KOPT-K1 (cell line): ENCODE data around the gene KLHL18.
A peak's percentile ranks its signal among the peaks of the same experiment; 100 is the strongest.
"Not testable (repeated sequence)": the region's sequence is repeated elsewhere in the genome, so short reads cannot be mapped to it uniquely, and the experiment has no call there.

Source experiments
- H3K27ac ChIP-seq: fragments of 200-600 bp; sonication (generic); 2 replicates; pipeline ENCODE4 v1.5.1; 2016; ENCODE audit warnings: antibody characterized with exemption, mild to moderate bottlenecking, low read depth, low read length; ENCODE audit not compliant: poor library complexity, severe bottlenecking
- H3K36me3 ChIP-seq: fragments of 200-600 bp; sonication (generic); 2 replicates; pipeline ENCODE4 v1.5.1; 2017; ENCODE audit warnings: antibody characterized with exemption, mild to moderate bottlenecking, low read length, moderate library complexity; ENCODE audit not compliant: insufficient read depth
- H3K9me3 ChIP-seq: fragments of 200-600 bp; sonication (generic); 2 replicates; pipeline ENCODE4 v1.5.1; 2017; ENCODE audit warnings: antibody characterized with exemption, low read length, mild to moderate bottlenecking; ENCODE audit not compliant: insufficient read depth, poor library complexity, severe bottlenecking

KLHL18 gene

DNA sequence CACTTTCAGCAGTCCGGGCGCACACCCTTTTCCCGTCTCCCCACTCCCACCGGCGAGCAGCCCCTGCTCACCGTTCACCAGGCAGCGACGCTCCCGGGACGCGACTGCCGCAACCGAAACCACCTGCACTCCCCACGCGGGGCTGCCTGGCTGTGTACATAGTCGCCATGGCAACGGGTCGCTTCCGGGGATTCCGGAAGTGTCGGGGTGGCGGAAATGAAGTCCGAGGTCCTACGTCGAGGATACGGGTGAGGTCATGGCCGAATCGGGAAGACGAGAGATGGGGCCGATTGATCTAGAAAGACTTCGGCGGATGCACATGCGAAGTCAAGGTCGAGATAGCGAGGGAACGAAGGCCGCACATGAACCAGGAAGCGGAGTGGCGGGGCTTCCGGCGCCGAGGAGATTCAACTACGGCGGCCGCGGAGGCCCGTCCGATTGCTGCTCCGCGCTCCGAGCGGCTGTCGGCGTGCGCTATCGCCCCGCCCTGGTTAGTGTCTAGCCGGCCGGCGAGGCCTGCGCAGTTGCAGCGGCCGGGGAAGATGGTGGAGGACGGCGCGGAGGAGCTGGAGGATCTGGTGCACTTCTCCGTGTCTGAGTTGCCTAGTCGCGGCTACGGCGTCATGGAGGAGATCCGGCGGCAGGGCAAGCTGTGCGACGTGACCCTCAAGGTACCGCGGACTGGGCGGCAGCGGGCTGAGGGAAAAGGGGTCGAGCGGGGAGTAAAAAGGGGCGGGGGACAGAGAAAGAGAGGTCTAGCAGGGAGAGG lies at the start of gene KLHL18, which contains the start of gene KIF9:
KLHL18 (plus strand) TSS at position 521 of the 769 bp plus-strand sequence; CDS start at position 543, 22 bp downstream.
KIF9 (minus strand) TSS at position 376 of the 769 bp plus-strand sequence. CDS start 5,425 bp downstream, outside the sequence.
- Histone ChIP-seq H3K9me3 (no peaks in the 10 kb centered on the region), H3K36me3 (peaks cover 10% of the 10 kb centered on the region), H3K27ac (peak within 1 kb of the TSS; percentile 78)

DNA sequence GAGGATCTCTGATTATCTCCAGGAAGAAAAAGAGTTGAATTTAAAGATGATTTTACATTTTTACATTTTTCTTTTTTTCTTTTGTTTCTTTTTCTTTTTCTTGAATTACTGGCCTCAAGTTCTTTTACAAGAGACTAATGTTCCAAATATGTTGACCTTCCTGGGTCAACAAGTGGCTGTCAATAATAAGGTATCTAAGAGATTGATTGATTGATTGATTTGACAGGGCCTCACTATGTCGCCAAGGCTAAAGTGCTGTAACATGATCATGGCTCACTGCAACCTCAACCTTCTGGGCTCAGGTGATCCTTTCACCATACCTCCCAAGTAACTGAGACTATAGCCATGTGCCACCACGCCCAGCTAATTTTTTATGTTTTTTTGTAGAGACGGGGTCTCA lies 44.7 kb upstream of the KLHL18 start:
- Histone ChIP-seq H3K9me3 (no peaks in the 10 kb centered on the region), H3K36me3 (no peaks in the 10 kb centered on the region), H3K27ac (no peak overlapping the region)

DNA sequence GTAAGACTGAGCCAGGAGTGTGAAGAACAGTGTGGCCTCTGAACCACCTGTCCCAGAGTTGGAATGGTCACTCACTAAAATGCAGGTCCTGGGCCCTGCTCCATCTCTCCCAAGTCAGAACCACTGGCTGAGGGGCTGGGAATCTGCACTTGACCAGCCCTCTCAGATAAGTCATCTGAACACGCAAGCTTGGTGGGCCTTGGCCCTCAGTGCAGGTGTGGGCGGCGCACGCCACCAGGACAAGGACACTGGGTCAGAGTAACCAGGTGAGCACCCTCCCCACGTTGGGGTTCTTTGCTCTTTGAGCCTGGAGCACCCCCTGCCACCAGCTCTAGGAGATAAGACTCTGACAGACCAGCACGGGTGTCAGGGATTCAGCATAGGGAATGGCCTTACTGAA lies 42.8 kb upstream of the KLHL18 start:
- Histone ChIP-seq H3K27ac (no peak overlapping the region), H3K36me3 (no peaks in the 10 kb centered on the region)

DNA sequence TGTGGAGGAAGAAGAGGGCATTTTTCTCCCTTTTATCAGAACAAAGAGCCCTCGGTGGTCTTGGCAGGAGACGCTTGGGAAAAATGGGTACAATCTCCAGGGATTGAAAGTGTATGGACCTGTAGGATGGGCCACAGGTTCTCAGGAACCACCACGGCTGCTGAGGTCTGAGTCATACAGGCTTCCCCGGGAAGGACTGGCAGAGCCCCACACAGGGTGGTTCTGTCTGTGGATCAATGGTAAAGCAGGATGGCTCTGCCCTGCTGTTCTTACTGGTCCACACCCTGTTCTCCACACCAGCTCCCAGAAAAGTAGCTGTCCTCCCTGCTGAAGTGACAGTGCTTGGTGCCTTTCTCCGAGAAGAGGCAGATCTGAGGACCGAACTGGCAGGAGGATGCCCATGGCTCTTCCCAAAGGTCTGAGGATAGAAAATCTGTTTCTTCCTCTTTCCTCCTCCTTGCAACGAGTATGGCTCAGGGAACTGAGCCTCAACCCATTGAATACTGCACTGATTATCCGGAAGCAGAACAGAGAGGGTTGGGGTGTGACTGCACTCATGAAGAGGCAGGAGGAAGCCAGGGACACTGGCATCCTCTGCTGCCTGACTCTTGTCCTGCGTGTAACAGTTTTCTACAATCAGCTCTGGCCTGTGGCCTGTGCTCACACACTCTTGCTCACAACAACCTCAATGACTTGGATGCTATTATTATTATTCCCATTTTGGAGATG lies 39.2 kb upstream of the KLHL18 start:
- no peaks in the 10 kb centered on the region for H3K9me3 ChIP-seq
- no peak overlapping the region for H3K27ac ChIP-seq
- H3K36me3 ChIP-seq: no peaks in the 10 kb centered on the region

More for the DNA sequence above, 42.8 kb upstream of the KLHL18 start:
- H3K9me3 ChIP-seq: no peaks in the 10 kb centered on the region

DNA sequence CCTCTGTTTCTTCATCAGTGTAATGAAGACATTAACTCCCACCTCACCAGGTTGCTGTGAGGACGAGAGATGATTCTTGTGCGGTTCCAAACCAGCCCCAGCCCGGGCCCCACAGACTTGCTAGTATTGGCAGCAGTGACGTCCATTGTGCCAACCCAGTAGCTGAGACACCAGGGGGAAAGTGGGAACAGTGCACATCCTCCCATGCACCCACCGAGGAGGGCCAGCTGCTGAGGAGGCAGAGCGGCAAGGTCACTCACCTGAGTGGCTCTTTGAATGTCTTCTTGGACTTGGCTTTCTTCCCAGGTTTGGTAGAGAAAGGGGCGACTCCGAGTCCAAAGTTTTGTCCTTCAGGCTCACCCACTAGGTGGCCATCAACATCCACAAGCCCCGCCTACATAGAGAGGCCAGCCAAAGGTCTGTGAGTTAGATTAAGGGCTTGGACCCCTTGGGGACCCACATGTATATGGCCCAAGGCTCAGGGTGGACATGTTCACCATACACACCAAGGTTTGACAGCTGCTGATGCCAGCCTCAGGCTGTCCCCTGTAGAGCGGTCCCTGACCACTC lies 38.1 kb upstream of the KLHL18 start:
- Histone ChIP-seq H3K27ac (no peak overlapping the region), H3K9me3 (no peaks in the 10 kb centered on the region), H3K36me3 (no peaks in the 10 kb centered on the region)

DNA sequence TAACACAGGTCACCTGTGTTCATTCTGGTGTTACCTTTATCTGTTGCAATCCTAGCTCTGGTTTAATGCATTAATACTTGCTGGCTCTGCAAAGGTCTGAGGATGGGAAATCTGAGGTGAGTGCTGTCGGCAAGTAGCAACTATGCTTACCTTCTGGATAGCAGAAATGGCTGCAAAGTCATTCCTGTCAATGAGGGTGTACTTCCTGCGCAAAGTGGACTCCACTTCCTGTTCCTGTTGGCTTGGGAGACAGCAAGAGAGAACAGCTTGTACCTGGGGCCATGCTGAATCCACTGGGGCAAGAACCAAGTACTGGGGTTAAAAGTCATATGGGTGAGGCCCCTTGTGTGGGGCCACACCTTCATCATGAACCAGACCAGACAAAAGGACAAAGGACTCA lies 37.5 kb upstream of the KLHL18 start:
- H3K9me3 ChIP-seq: no peaks in the 10 kb centered on the region
- no peaks in the 10 kb centered on the region for H3K36me3 ChIP-seq
- H3K27ac ChIP-seq: no peak overlapping the region

DNA sequence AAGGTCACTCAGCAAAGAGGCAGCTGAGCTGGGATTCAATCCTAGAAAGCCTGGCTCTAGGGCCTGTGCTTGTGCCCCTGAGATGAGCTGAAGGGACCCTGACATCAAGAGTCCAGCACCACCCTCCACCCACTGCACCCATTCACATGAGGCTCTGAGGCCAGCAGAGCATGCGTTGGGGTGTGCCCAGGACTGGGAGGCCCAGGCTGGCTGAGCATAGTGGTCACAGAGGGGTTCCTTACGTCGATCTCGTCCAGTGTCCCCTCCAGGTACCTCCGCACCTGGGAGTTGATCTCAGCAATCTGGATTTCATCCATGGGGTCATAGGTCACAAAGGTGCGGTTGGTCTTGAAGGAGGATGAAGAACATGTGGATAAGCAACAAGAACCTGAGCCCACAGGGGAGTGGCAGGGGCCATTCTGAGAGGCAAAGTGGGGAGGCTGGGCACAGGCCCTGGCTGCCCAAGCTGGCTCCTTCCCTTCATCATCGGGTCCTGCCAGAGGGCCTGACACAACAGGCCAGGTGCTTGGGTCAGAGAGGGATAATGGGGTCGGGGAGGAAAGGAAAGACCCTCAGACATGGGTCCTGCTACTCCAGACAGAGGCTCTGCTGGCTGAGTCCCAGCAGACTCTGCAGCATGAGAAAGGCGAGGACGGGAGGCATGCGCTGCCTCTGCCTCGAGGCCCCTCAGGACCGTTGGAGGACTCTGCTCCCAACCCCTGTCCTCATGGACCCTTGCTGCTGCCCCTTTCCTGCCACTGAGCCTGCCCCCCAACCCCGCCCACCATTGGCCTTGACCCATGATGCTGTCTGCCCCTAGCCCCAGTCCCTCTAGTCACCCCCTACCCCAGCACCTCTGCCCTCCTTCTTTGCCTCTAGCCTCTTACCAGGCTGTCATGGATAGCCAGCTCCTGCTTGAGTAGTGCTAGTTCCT lies 35.3 kb upstream of the KLHL18 start:
- no peak overlapping the region for H3K27ac ChIP-seq
- no peaks in the 10 kb centered on the region for H3K9me3 ChIP-seq
- no peaks in the 10 kb centered on the region for H3K36me3 ChIP-seq

DNA sequence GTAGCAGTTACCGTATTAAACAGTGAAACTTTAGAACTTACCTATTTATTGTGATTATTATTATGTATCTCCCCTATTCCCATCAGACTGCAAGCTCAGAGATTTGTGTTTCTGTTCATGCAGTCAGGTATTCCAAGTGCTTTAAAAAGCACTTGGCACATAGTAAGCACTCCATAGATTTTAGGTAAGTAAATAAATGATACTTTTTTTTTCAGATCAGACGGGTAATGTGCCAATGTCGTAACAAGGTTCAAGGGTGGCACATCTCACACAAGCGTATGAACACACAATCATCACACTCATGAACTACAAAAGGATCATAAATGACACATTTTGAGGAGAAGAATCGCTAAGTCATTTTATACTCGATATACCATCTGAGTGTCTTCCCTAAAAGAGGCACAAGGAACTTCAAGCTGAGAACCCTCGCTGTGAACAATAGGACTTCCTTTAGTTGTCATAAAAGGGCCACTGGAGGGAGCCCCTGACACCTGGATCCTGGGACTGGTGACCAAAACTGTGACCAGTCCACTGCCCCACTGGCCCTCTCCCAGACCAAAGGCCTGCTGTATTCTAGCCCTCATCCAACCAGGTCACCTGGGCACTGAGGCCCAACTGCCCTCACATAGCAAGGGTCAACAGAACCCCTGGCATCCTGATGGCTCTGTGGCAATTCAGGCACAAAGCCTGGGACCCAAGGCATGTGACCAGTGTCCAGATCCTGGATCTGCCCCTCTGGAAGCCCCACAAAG lies 32.3 kb upstream of the KLHL18 start:
- no peak overlapping the region for H3K27ac ChIP-seq
- H3K36me3 ChIP-seq: no peaks in the 10 kb centered on the region

DNA sequence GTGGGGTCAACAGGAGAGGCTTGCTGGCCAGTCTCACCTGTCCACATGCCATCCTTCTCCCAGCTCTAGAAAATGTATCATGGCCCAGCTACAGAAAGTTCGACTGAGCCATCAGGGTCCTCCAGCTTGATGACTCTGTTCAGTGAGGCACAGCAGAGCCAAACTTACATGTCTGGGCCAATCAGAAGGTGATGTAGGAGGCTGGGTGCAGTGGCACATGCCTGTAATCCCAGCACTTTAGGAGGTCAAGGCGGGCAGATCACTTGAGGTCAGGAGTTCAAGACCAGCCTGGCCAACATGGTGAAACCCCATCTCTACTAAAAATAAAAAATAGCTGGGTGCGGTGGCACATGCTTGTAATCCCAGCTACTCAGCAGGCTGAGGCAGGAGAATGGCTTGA lies 31.7 kb upstream of the KLHL18 start:
- not testable (repeated sequence) for H3K27ac ChIP-seq, H3K9me3 ChIP-seq, H3K36me3 ChIP-seq

More for the DNA sequence above, 32.3 kb upstream of the KLHL18 start:
- H3K9me3 ChIP-seq: no peaks in the 10 kb centered on the region

DNA sequence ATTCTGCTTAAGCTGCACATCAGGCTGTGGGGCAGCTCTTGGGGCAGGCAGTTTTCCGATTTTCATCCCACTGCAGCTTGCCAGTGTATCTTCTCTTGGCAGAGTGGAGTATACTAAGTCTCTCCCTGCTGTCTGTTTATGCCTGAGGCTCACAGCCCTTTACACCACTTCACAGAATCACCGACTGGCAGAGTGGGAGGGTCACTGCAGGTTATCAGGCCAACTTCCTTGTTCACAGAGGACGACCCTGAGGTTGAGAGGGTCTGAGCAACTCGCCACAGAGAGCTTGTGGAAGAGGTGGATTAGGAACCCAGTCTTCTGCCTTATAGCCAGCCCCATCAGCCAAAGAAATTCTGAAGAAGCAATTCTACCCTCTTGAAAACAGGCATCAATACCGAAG lies 31.1 kb upstream of the KLHL18 start:
- H3K9me3 ChIP-seq: no peaks in the 10 kb centered on the region
- H3K27ac ChIP-seq: no peak overlapping the region
- no peaks in the 10 kb centered on the region for H3K36me3 ChIP-seq

DNA sequence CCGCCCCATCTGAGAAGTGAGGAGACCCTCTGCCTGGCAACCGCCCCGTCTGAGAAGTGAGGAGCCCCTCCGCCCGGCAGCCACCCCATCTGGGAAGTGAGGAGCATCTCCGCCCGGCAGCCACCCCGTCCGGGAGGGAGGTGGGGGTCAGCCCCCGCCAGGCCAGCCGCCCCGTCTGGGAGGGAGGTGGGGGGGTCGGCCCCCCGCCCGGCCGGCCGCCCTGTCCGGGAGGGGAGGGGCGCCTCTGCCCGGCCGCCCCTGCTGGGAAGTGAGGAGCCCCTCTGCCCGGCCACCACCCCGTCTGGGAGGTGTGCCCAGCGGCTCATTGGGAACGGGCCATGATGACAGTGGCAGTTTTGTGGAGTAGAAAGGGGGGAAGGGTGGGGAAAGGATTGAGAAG lies 26.4 kb upstream of the KLHL18 start:
- not testable (repeated sequence) for H3K9me3 ChIP-seq, H3K27ac ChIP-seq, H3K36me3 ChIP-seq

DNA sequence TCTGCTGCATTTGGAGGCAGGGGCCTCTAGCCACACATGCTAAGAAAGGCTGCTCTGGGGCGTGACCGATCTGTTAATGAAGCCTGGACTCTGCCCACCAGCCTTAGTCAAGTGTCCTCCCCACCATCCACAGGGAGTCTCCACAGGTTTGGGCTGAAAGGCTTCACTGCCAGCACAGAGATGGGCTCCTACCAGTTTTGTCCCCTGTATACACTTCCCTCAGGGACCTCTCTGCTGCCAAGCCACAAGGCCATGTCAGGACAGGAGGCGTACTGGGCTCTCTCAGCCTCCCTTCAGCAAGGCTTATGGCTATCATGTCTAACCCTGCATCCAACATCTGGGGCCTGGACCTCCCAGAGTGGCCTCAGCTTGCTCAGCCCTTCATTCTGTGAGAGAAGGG lies 23.6 kb upstream of the KLHL18 start:
- H3K9me3 ChIP-seq: no peaks in the 10 kb centered on the region
- no peaks in the 10 kb centered on the region for H3K36me3 ChIP-seq
- H3K27ac ChIP-seq: no peak overlapping the region

DNA sequence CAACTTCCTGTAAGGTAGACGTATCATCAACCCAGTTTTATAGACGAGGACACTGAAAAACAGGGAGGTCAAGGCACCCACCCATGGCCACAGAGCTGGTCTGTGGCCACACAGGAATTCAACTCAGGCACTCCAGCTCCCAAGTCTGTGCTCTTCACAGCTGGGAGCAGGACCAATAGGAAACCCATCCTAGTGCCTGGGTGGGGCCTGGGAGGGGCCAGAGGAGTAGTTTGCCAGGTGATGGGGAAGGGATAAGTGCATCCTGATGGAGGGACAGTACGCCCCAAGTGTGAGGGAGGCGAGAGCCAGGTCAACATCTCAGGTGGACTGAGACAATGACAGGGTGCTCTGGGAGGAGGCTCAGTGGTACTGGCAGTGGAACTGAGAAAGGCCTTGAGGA lies 22.1 kb upstream of the KLHL18 start:
- H3K9me3 ChIP-seq: no peaks in the 10 kb centered on the region
- H3K36me3 ChIP-seq: no peaks in the 10 kb centered on the region
- no peak overlapping the region for H3K27ac ChIP-seq

DNA sequence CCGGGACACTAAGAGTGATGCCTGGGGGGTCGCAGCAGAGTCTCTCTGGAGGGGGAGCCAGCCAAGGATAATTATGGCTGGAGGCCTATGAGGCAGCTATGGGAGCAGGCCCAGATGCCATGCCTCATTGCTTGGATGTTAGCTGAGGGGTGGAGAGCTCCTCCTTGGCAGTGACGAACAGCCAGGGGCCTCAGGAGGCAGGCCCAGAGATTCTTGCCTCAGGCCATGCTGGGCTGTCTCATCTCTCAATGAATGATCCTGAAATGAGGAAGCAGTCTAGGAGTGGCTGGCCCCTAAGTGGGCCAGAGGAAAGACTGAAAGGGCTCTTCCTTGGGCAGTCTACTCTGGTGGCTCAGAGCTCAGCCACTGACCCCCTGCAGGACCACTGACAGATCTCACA lies 21.4 kb upstream of the KLHL18 start:
- Histone ChIP-seq H3K36me3 (no peaks in the 10 kb centered on the region), H3K27ac (no peak overlapping the region), H3K9me3 (no peaks in the 10 kb centered on the region)
